ENCODE results near the gene FMNL2. TPM values are rescaled to one million over a fixed set of nuclear protein-coding genes. Genes with fewer than 3 reads are reported as not detected.

FMNL2 gene
- total RNA-seq, 1 experiment from 2014 or later, result 28.1 TPM

GRCh38 chr2:152477347-152478092 is 142.5 kb downstream of the FMNL2 start:
- H3K79me2 ChIP-seq (ENCODE audit: insufficient read depth, low read length), result peaks cover 4% of the 10 kb centered on the region
- POLR2A ChIA-PET, result no interaction called here
- H3K4me2 ChIP-seq (ENCODE audit: low read length), result no peak overlapping the region

More at GRCh38 chr2:152477347-152478092, 142.5 kb downstream of the FMNL2 start:
- Histone ChIP-seq H2AFZ (ENCODE audit: low read depth, low read length, poor library complexity, severe bottlenecking) (no peak overlapping the region), H3K4me1 (ENCODE audit: control insufficient read depth in 1 of 2, insufficient read depth in 2 of 2, low read length in 2 of 2) (no peaks in the 10 kb centered on the region), H3K27me3 (ENCODE audit: insufficient read depth, low read length) (no peaks in the 10 kb centered on the region), H3K9me2 (ENCODE audit: insufficient read depth) (no peaks in the 10 kb centered on the region), H3K4me3 (replicated peaks in 1 of 2; ENCODE audit: low read depth in 1 of 2, low read length in 2 of 2) (no peak overlapping the region), H3K27ac (ENCODE audit: low read depth, low read length) (no peak overlapping the region), H4K20me1 (ENCODE audit: insufficient read depth) (no peaks in the 10 kb centered on the region), H3K9ac (ENCODE audit: low read length) (no peak overlapping the region), H3K9me3 (ENCODE audit: control insufficient read depth in 1 of 2, insufficient read depth in 1 of 2, low read depth in 1 of 2, low read length in 2 of 2) (no peaks in the 10 kb centered on the region), H3K36me3 (ENCODE audit: control insufficient read depth in 1 of 2, insufficient read depth in 2 of 2, low read length in 2 of 2) (no peaks in the 10 kb centered on the region)
- CTCF ChIA-PET, result no interaction called here
- TF ChIP-seq FOSL1 (IDR thresholded peaks at IDR 0.05; ENCODE audit: low read depth), result no peak
- no peak for TF ChIP-seq CEBPB (IDR thresholded peaks at IDR 0.05; ENCODE audit: low read depth)
- TF ChIP-seq CBX3 (IDR thresholded peaks at IDR 0.05; ENCODE audit: low read depth), result no peak
- TF ChIP-seq, protein P1, sequence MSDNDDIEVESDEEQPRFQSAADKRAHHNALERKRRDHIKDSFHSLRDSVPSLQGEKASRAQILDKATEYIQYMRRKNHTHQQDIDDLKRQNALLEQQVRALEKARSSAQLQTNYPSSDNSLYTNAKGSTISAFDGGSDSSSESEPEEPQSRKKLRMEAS (IDR thresholded peaks at IDR 0.05), result no peak
- TF ChIP-seq, protein P2, sequence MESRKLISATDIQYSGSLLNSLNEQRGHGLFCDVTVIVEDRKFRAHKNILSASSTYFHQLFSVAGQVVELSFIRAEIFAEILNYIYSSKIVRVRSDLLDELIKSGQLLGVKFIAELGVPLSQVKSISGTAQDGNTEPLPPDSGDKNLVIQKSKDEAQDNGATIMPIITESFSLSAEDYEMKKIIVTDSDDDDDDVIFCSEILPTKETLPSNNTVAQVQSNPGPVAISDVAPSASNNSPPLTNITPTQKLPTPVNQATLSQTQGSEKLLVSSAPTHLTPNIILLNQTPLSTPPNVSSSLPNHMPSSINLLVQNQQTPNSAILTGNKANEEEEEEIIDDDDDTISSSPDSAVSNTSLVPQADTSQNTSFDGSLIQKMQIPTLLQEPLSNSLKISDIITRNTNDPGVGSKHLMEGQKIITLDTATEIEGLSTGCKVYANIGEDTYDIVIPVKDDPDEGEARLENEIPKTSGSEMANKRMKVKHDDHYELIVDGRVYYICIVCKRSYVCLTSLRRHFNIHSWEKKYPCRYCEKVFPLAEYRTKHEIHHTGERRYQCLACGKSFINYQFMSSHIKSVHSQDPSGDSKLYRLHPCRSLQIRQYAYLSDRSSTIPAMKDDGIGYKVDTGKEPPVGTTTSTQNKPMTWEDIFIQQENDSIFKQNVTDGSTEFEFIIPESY (IDR thresholded peaks at IDR 0.05; ENCODE audit: extremely low read depth, insufficient replicate concordance, low read length), result no peak
- TF ChIP-seq SP1 (IDR thresholded peaks at IDR 0.05; ENCODE audit: low read depth), result no peak
- TF ChIP-seq, protein P3, sequence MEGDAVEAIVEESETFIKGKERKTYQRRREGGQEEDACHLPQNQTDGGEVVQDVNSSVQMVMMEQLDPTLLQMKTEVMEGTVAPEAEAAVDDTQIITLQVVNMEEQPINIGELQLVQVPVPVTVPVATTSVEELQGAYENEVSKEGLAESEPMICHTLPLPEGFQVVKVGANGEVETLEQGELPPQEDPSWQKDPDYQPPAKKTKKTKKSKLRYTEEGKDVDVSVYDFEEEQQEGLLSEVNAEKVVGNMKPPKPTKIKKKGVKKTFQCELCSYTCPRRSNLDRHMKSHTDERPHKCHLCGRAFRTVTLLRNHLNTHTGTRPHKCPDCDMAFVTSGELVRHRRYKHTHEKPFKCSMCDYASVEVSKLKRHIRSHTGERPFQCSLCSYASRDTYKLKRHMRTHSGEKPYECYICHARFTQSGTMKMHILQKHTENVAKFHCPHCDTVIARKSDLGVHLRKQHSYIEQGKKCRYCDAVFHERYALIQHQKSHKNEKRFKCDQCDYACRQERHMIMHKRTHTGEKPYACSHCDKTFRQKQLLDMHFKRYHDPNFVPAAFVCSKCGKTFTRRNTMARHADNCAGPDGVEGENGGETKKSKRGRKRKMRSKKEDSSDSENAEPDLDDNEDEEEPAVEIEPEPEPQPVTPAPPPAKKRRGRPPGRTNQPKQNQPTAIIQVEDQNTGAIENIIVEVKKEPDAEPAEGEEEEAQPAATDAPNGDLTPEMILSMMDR (IDR thresholded peaks at IDR 0.05 in 2 of 3, conservative IDR thresholded peaks at IDR 0.05 in 1 of 3; ENCODE audit: borderline replicate concordance in 1 of 3, insufficient read depth in 1 of 3, low read depth in 2 of 3, low read length in 2 of 3), result no peak
- no peak for TF ChIP-seq ELF1 (IDR thresholded peaks at IDR 0.05; ENCODE audit: borderline replicate concordance, low read depth)
- no peak for TF ChIP-seq POLR2AphosphoS5 (IDR thresholded peaks at IDR 0.05; ENCODE audit: low read depth, low read length)
- no peak for TF ChIP-seq EZH2 (IDR thresholded peaks at IDR 0.05)
- TF ChIP-seq, protein P4, sequence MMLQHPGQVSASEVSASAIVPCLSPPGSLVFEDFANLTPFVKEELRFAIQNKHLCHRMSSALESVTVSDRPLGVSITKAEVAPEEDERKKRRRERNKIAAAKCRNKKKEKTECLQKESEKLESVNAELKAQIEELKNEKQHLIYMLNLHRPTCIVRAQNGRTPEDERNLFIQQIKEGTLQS (IDR thresholded peaks at IDR 0.05), result no peak
- TF ChIP-seq ZNF274 (IDR thresholded peaks at IDR 0.05; ENCODE audit: low read depth, low read length), result no peak
- no peak for TF ChIP-seq TCF7L2 (IDR thresholded peaks at IDR 0.05; ENCODE audit: borderline replicate concordance, extremely low read depth, insufficient read depth, insufficient read length)
- TF ChIP-seq POLR2A (IDR thresholded peaks at IDR 0.05; ENCODE audit: borderline replicate concordance, extremely low read depth, insufficient read depth, insufficient read length), result no peak
- no peak for TF ChIP-seq SRF (IDR thresholded peaks at IDR 0.05; ENCODE audit: low read depth)
- TF ChIP-seq SIN3A (IDR thresholded peaks at IDR 0.05; ENCODE audit: low read depth), result no peak
- TF ChIP-seq REST (IDR thresholded peaks at IDR 0.05; ENCODE audit: low read depth), result no peak
- DNase-seq (ENCODE audit: low read depth, low spot score) (no peak), ATAC-seq (no peak)
- no TSS peak for BruUV-seq (replicated peaks)
- intact Hi-C loops (cut with micrococcal nuclease), result no loop called here
- RAD21 ChIA-PET (ENCODE audit: low non-redundant PET in 1 of 2, low total read pairs in 2 of 2, uncharacterized antibody in 2 of 2, unreplicated experiment in 2 of 2), result no interaction called here

Measured in HCT116 (cell line).